Tibial nerve (tissue), 3 donors: ENCODE measurements around the gene SLC8A2.

Experiments
- POLR2A ChIP-seq, 2 donors: fragments of 450-650 bp; IDR thresholded peaks; one replicate each; pipeline ENCODE4 v1.6.1; 2017; ENCODE audit warnings: antibody characterized with exemption in 2 of 2, mild to moderate bottlenecking in 2 of 2, moderate library complexity in 2 of 2
- TF ChIP-seq, protein P1 (sequence below), 5 experiments: fragments of 200-600 bp in 3 of 5; fragments of 450-650 bp in 2 of 5; sonication (generic) in 3 of 5; IDR thresholded peaks; one replicate each; pipeline ENCODE4 v1.5.1; 2016 to 2019; ENCODE audit warnings: antibody characterized with exemption in 5 of 5, mild to moderate bottlenecking in 3 of 5, moderate library complexity in 2 of 5

DNA sequence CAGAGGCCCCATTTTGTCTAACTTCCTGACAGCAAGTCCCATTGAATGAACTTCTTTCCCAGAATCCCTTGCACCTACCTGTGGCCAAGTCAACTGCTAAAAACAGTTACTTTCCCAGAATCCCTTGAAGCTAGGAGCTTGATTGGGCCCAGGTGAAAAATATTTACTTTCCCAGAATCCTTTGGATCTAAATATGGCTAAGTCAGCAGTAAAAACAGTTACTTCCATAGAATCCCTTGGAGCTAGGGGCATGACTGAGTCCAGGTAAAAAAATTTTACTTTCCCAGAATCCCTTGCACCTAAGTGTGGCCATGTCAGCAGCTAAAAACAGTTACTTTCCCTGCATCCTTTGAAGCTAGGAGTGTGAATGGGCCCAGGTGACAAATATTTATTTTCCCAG is 39.2 kb downstream of the SLC8A2 start:
- TF ChIP-seq, protein P1, sequence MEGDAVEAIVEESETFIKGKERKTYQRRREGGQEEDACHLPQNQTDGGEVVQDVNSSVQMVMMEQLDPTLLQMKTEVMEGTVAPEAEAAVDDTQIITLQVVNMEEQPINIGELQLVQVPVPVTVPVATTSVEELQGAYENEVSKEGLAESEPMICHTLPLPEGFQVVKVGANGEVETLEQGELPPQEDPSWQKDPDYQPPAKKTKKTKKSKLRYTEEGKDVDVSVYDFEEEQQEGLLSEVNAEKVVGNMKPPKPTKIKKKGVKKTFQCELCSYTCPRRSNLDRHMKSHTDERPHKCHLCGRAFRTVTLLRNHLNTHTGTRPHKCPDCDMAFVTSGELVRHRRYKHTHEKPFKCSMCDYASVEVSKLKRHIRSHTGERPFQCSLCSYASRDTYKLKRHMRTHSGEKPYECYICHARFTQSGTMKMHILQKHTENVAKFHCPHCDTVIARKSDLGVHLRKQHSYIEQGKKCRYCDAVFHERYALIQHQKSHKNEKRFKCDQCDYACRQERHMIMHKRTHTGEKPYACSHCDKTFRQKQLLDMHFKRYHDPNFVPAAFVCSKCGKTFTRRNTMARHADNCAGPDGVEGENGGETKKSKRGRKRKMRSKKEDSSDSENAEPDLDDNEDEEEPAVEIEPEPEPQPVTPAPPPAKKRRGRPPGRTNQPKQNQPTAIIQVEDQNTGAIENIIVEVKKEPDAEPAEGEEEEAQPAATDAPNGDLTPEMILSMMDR (IDR thresholded peaks at IDR 0.05): no peak
- no peak for TF ChIP-seq POLR2A (IDR thresholded peaks at IDR 0.05)
